Calu3 (cell line): ENCODE results near the gene OCIAD1. TPM values are rescaled to one million over a fixed set of nuclear protein-coding genes. Genes with fewer than 3 reads are reported as not detected.

ENCODE experiments used
- BruUV-seq: library from RNA; stranded (reverse); fragments of 400-500 nt; replicated peaks from 2 replicates; lab custom pipeline; 2021; lab: Mats Ljungman, UMichigan
- CTCF ChIA-PET: fragments of 300-600 bp; sonication (Branson Sonifier 250); formaldehyde crosslinking; loops from one replicate; lab custom pipeline; 2022; ENCODE audit warnings: antibody characterized with exemption; lab: Charles Lee
- DNase-seq: peaks from one replicate; pipeline ENCODE4 v3.0.0; 2022
- H3K27ac Mint-ChIP-seq: one replicate; pipeline ENCODE4 v1.8.0; 2022; ENCODE audit warnings: mixed read lengths; ENCODE audit not compliant: unreplicated experiment
- H3K27me3 Mint-ChIP-seq: one replicate; pipeline ENCODE4 v1.8.0; 2022; ENCODE audit warnings: mixed read lengths; ENCODE audit not compliant: unreplicated experiment
- H3K36me3 Mint-ChIP-seq: one replicate; pipeline ENCODE4 v1.8.0; 2022; ENCODE audit warnings: mild to moderate bottlenecking, moderate library complexity, mixed read lengths; ENCODE audit not compliant: insufficient read depth, unreplicated experiment
- H3K4me1 Mint-ChIP-seq: one replicate; pipeline ENCODE4 v1.8.0; 2022; ENCODE audit warnings: mild to moderate bottlenecking, low read depth, mixed read lengths; ENCODE audit not compliant: unreplicated experiment
- H3K4me3 Mint-ChIP-seq: one replicate; pipeline ENCODE4 v1.8.0; 2022; ENCODE audit warnings: mild to moderate bottlenecking, low read depth, moderate library complexity, mixed read lengths; ENCODE audit not compliant: unreplicated experiment
- H3K9me3 Mint-ChIP-seq: one replicate; pipeline ENCODE4 v1.8.0; 2022; ENCODE audit warnings: low read depth, mixed read lengths; ENCODE audit not compliant: unreplicated experiment
- intact Hi-C: fragments of 100-400 bp; cut with micrococcal nuclease; formaldehyde crosslinking; loops from one replicate; pipeline ENCODE4 v1.10.0; 2022; ENCODE audit not compliant: unreplicated experiment
- total RNA-seq: library from RNA; stranded (reverse); gene quantifications from 2 replicates; pipeline ENCODE4 v1.2.3, GENCODE V29; 2022
- TF ChIP-seq, protein P1 (sequence below): fragments of 200-600 bp; IDR thresholded peaks from one replicate; pipeline ENCODE4 v1.8.0; 2022; ENCODE audit warnings: antibody characterized with exemption; ENCODE audit not compliant: unreplicated experiment

The OCIAD1 gene
- total RNA-seq, 1 experiment from 2014 or later: 103 TPM

DNA sequence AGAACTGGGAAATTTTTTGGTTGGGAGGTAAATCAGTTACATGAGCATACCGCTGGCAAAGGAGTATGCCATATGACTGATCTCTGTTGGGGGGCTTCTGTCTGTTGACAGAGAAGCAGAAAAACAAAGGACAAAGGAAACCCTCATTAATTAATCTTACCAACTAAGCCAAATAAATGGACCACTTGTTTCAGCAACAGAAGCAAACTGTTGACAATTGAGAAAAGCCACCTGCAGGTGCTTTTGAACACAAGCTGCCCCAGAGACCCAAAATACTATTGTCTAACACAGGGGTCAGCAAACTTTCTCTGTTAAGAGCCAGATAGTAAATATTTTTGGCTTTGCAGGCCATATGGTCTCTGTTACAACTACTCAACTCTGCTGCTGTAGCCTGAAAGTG lies 43.8 kb upstream of the OCIAD1 start:
- intact Hi-C loops: no loop called here
- TF ChIP-seq, protein P1, sequence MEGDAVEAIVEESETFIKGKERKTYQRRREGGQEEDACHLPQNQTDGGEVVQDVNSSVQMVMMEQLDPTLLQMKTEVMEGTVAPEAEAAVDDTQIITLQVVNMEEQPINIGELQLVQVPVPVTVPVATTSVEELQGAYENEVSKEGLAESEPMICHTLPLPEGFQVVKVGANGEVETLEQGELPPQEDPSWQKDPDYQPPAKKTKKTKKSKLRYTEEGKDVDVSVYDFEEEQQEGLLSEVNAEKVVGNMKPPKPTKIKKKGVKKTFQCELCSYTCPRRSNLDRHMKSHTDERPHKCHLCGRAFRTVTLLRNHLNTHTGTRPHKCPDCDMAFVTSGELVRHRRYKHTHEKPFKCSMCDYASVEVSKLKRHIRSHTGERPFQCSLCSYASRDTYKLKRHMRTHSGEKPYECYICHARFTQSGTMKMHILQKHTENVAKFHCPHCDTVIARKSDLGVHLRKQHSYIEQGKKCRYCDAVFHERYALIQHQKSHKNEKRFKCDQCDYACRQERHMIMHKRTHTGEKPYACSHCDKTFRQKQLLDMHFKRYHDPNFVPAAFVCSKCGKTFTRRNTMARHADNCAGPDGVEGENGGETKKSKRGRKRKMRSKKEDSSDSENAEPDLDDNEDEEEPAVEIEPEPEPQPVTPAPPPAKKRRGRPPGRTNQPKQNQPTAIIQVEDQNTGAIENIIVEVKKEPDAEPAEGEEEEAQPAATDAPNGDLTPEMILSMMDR: no peak
- Mint-ChIP-seq H3K9me3 (no peaks in the 10 kb centered on the region), H3K27me3 (no peaks in the 10 kb centered on the region), H3K4me1 (no peaks in the 10 kb centered on the region), H3K27ac (no peak overlapping the region), H3K36me3 (no peaks in the 10 kb centered on the region), H3K4me3 (no peak overlapping the region)
- no TSS peak for BruUV-seq
- CTCF ChIA-PET: no interaction called here
- no peak for DNase-seq

DNA sequence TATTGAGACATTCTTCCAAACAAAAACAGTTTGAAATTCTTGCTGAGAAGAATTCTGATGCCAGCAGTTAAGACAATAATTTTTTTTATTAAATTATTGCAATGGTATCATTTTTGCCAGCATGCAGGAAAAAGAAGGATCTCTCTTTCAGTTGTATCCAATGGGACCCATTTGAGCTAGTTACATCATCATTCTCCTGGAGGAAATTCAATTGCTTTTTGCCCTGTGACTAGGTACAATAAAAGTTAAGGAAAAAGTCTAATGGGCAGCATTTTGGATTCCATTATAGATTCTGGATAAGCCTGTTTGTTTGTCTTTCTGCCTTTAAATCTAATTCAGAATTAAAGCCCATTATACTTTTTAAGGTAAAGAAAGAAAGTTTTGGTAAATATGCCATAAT lies 40.3 kb upstream of the OCIAD1 start:
- DNase-seq: no peak
- CTCF ChIA-PET: no interaction called here
- BruUV-seq: no TSS peak
- TF ChIP-seq, protein P1: no peak
- Mint-ChIP-seq H3K4me3 (no peak overlapping the region), H3K9me3 (no peaks in the 10 kb centered on the region), H3K27me3 (no peaks in the 10 kb centered on the region), H3K4me1 (no peaks in the 10 kb centered on the region), H3K27ac (no peak overlapping the region), H3K36me3 (no peaks in the 10 kb centered on the region)
- intact Hi-C loops: no loop called here

DNA sequence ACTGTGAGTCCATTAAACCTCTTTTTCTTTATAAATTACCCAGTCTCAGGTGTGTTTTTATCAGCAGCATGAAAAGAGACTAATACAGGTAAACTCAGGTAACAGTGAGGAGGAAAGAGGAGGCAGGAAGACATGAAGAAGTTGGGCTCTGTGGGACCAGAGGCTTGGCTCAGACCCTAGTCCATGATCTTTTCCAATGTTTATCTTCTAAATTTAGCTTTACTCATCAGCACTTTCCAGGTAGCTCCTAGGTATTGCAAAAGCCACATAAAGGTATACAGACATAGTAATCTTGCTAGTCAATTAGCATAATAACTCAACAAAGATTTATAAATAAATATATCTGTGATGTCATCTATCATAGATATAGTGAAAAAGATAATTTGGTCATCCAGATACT lies 39.6 kb upstream of the OCIAD1 start:
- H3K27me3 Mint-ChIP-seq: no peaks in the 10 kb centered on the region

DNA sequence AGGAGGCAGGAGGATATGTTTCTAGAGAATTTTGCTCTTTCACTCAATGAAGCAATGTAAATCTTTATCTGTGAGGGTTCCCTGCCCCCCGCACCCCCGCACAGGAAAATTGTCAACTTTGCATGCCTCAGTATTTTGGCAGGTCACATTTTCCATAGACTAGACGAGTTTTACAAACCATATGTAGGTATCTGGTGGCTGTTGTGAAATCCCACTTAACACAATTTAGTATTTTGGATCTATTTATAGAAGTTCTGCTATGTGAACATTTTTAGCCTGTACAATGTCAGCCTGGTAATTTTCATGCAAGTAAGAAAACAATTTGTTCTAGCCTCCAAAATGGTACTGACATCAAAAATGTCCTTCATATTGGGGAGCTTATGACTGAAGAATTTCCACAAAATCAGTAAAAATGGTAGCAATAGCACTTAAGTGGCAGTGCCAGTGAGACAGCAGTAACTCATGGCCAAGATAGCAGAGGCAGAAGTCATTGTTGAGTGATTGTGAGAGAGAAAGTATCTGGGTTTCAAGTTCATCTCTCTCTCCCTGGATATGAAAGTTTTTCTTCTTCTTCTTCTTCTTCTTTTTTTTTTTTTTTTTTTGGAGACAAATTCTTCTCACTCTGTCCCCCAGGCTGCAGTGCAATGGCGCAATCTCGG lies 38.4 kb upstream of the OCIAD1 start:
- Mint-ChIP-seq H3K9me3 (no peaks in the 10 kb centered on the region), H3K36me3 (no peaks in the 10 kb centered on the region), H3K4me3 (no peak overlapping the region), H3K4me1 (no peaks in the 10 kb centered on the region), H3K27me3 (no peaks in the 10 kb centered on the region), H3K27ac (no peak overlapping the region)
- intact Hi-C loops: no loop called here
- CTCF ChIA-PET: no interaction called here
- no peak for DNase-seq
- TF ChIP-seq, protein P1: no peak
- no TSS peak for BruUV-seq

More for the DNA sequence above, 39.6 kb upstream of the OCIAD1 start:
- H3K27ac Mint-ChIP-seq: no peak overlapping the region
- H3K9me3 Mint-ChIP-seq: no peaks in the 10 kb centered on the region
- no peaks in the 10 kb centered on the region for H3K4me1 Mint-ChIP-seq
- DNase-seq: no peak
- H3K4me3 Mint-ChIP-seq: no peak overlapping the region
- no TSS peak for BruUV-seq
- CTCF ChIA-PET: no interaction called here
- TF ChIP-seq, protein P1: no peak
- H3K36me3 Mint-ChIP-seq: no peaks in the 10 kb centered on the region
- intact Hi-C loops: no loop called here
